A673 (cell line): ENCODE measurements around the gene SLF2. TPM values are rescaled to one million over a fixed set of nuclear protein-coding genes. Genes with fewer than 3 reads are reported as not detected.

Source experiments
- BruUV-seq: library from RNA; stranded (reverse); fragments of 400-500 nt; replicated peaks from 2 replicates; lab custom pipeline; 2021; lab: Mats Ljungman, UMichigan
- CTCF ChIA-PET: fragments of 300-600 bp; sonication (Branson Sonifier 250); formaldehyde crosslinking; loops from one replicate; lab custom pipeline; 2022; ENCODE audit warnings: antibody characterized with exemption; lab: Charles Lee
- POLR2A ChIA-PET: fragments of 300-600 bp; sonication (Branson Sonifier 250); formaldehyde crosslinking; loops from one replicate; lab custom pipeline; 2022; ENCODE audit warnings: antibody characterized with exemption; ENCODE audit not compliant: low non-redundant PET; lab: Charles Lee
- DNase-seq: peaks from one replicate; pipeline ENCODE4 v3.0.0-alpha.2; 2015; ENCODE audit warnings: low spot score
- H3K27ac ChIP-seq: fragments of 200-600 bp; sonication (generic); 2 replicates; pipeline ENCODE4 v1.5.1; 2016; ENCODE audit warnings: mixed run types, low read depth, mild to moderate bottlenecking, mixed read lengths, antibody characterized with exemption, low read length; ENCODE audit not compliant: poor library complexity, severe bottlenecking
- H3K27me3 ChIP-seq: fragments of 200-600 bp; sonication (generic); replicated peaks from 2 replicates; pipeline ENCODE4 v1.6.1; 2017; ENCODE audit warnings: mixed run types, low read depth, mild to moderate bottlenecking, mixed read lengths, antibody characterized with exemption, low read length; ENCODE audit not compliant: insufficient read depth, poor library complexity
- H3K36me3 ChIP-seq: fragments of 200-600 bp; sonication (generic); 2 replicates; pipeline ENCODE4 v1.6.1; 2016; ENCODE audit warnings: mixed run types, mild to moderate bottlenecking, mixed read lengths, antibody characterized with exemption, low read length; ENCODE audit not compliant: insufficient read depth, poor library complexity, severe bottlenecking
- H3K4me1 ChIP-seq: fragments of 200-600 bp; sonication (generic); 2 replicates; pipeline ENCODE4 v1.6.1; 2017; ENCODE audit warnings: mixed run types, mild to moderate bottlenecking, mixed read lengths, antibody characterized with exemption, low read length; ENCODE audit not compliant: insufficient read depth, poor library complexity, severe bottlenecking
- H3K4me3 ChIP-seq: fragments of 200-600 bp; sonication (generic); 2 replicates; pipeline ENCODE4 v1.5.1; 2016; ENCODE audit warnings: low read depth, mixed run types, mild to moderate bottlenecking, mixed read lengths, low read length; ENCODE audit not compliant: poor library complexity, severe bottlenecking
- H3K9me3 ChIP-seq: fragments of 200-600 bp; sonication (generic); 2 replicates; pipeline ENCODE4 v1.6.1; 2016; ENCODE audit warnings: mixed run types, low read depth, mild to moderate bottlenecking, mixed read lengths, antibody characterized with exemption, low read length; ENCODE audit not compliant: poor library complexity, severe bottlenecking
- EZH2 ChIP-seq: fragments of 200-600 bp; sonication (generic); IDR thresholded peaks from 2 replicates; pipeline ENCODE4 v1.6.1; 2017; ENCODE audit warnings: borderline replicate concordance, low read depth, mild to moderate bottlenecking, mixed read lengths, antibody characterized with exemption, low read length; ENCODE audit not compliant: poor library complexity, severe bottlenecking
- intact Hi-C: fragments of 100-400 bp; cut with micrococcal nuclease; formaldehyde crosslinking; loops from one replicate; pipeline ENCODE4 v1.10.0; 2022; ENCODE audit not compliant: unreplicated experiment
- total RNA-seq: library from RNA; stranded (reverse); gene quantifications from 2 replicates; pipeline ENCODE4 v1.2.3, GENCODE V29; 2021
- TF ChIP-seq, protein P1 (sequence below): fragments of 300-800, 200-600 bp; sonication (generic); conservative IDR thresholded peaks from 2 replicates; pipeline ENCODE4 v1.5.1; 2017; ENCODE audit warnings: low read depth, mild to moderate bottlenecking, antibody characterized with exemption, low read length, moderate library complexity, mixed read lengths

Gene SLF2
- total RNA-seq, 1 experiment from 2014 or later: 39.4 TPM

DNA sequence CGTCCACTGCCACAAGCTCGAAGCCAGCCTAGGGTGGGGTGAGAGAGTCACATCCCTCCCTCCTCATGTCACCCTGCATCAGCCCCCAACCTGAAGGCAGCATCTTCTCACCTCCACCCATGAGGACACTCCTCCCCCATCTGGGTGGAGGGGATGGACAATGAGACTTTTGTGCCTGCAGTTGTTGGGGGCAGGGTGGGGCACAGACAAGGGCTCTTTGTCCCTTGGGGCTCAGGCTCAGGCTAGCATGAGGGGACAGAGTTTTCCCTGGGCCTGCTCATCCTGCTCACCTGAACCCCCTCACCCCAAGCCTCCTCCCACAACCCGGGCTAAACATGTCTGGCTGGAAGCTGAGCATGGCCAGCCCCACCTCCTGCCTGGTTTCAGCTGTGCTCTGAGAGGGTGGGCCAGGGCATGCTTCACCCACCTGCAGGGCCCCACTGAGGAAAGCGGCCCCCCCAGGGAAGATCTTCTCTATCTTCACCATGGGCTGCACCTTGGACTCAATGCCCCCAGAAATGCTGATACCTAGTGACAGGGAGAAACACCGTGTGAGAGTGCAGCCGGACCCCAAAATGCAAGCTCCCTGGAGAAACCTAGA is 96.2 kb downstream of the SLF2 start:
- no peaks in the 10 kb centered on the region for H3K9me3 ChIP-seq
- ChIA-PET CTCF (interaction anchor here (1.2 kb wide), 1 partner anchor 11 kb away, joined by 4 read pairs; no protein-coding TSS in a partner anchor), POLR2A (no interaction called here)
- no peak for DNase-seq
- intact Hi-C loops: no loop called here
- peaks cover 29% of the 10 kb centered on the region for H3K36me3 ChIP-seq
- no TSS peak for BruUV-seq
- H3K4me3 ChIP-seq: no peak overlapping the region
- TF ChIP-seq EZH2: no peak
- TF ChIP-seq, protein P1, sequence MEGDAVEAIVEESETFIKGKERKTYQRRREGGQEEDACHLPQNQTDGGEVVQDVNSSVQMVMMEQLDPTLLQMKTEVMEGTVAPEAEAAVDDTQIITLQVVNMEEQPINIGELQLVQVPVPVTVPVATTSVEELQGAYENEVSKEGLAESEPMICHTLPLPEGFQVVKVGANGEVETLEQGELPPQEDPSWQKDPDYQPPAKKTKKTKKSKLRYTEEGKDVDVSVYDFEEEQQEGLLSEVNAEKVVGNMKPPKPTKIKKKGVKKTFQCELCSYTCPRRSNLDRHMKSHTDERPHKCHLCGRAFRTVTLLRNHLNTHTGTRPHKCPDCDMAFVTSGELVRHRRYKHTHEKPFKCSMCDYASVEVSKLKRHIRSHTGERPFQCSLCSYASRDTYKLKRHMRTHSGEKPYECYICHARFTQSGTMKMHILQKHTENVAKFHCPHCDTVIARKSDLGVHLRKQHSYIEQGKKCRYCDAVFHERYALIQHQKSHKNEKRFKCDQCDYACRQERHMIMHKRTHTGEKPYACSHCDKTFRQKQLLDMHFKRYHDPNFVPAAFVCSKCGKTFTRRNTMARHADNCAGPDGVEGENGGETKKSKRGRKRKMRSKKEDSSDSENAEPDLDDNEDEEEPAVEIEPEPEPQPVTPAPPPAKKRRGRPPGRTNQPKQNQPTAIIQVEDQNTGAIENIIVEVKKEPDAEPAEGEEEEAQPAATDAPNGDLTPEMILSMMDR: no peak
- no peak overlapping the region for H3K27ac ChIP-seq
- H3K27me3 ChIP-seq: no peaks in the 10 kb centered on the region
- H3K4me1 ChIP-seq: peaks cover 18% of the 10 kb centered on the region

DNA sequence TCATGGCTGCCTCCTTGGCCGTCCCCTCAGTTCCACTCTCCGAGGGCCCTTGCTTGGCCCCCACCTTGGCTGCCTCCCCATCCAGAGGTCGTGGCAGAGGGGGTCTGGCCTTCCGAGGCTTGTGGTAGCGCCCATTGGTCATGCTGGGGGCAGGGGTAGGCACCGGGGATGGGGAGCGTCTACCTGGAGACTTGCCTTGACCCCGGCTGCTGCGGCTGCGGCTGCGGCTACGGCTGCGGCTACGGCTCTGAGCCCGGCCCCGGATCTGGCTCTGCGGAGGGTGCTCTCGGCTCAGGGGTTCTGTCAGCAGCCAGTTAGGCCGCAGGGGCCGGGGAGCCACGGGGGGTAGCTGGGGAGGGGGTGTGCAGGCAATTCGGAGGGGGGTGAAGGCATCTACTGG is 97.6 kb downstream of the SLF2 start:
- BruUV-seq: no TSS peak
- H3K4me1 ChIP-seq: peaks cover 18% of the 10 kb centered on the region
- H3K9me3 ChIP-seq: no peaks in the 10 kb centered on the region
- CTCF ChIA-PET: interaction anchor here (0.6 to 0.9 kb wide), 2 partner anchors 12 to 18 kb away, joined by 4 to 5 read pairs; no protein-coding TSS in a partner anchor
- no peak overlapping the region for H3K4me3 ChIP-seq
- H3K27ac ChIP-seq: no peak overlapping the region
- intact Hi-C loops: no loop called here
- peaks cover 19% of the 10 kb centered on the region for H3K36me3 ChIP-seq
- no peak for DNase-seq
- H3K27me3 ChIP-seq: no peaks in the 10 kb centered on the region
- POLR2A ChIA-PET: no interaction called here
- no peak for TF ChIP-seq EZH2
- TF ChIP-seq, protein P1: no peak

DNA sequence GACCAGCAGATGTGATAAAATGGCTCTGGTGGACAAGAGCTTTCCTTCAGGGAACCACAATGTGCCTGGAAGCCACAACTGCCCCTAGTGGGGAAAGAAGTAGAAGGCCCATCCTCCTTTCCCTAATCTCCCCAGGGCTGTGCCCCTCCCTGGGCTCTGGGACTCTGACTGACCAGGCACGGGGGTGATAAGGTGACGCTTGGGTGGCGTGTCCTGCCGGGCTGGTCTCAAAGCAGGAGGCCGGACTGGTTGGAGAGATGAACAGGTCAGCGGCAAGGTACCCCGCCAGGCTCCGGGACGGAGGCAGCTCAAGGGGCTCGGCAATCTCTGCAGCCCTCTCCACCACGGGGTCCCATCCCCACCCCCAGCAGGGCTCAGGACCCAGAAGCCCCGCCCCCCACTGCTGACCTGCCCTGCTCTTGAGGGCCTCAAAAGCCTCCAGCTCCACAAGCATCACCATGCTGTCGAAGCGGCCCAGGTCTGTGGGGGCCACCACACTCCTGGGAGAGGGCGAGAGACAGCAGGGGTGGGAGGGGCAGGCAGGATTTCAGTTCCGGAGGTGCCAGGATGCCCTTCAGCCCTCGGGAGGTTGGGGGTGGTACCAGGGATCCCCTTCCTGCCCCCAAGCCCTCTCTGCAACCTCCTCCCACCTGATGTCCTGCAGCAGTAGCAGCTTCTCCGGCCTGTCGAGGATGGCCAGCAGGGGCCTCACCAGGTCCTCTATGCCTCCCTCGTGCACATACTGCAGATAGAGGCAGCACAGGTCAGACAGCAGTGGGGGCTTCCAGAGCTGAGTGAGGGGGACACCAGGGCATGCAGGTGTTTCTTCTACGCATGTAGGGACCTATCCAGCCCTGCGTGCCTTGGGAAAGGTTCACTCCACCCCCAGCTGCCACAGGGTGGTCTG is 99.0 kb downstream of the SLF2 start:
- no peak overlapping the region for H3K4me3 ChIP-seq
- no peaks in the 10 kb centered on the region for H3K9me3 ChIP-seq
- CTCF ChIA-PET: interaction anchor here (0.5 to 1.0 kb wide), 4 partner anchors 14 to 665 kb away, joined by 4 to 8 read pairs (median 6); partner anchors contain the start of gene SCD
- no peak overlapping the region for H3K27ac ChIP-seq
- no TSS peak for BruUV-seq
- H3K4me1 ChIP-seq: peaks cover 18% of the 10 kb centered on the region
- intact Hi-C loops: loop anchor here (2.0 kb wide), 1 partner anchor 449 kb away; no protein-coding TSS in a partner anchor
- DNase-seq: no peak
- peaks cover 7% of the 10 kb centered on the region for H3K36me3 ChIP-seq
- no peak for TF ChIP-seq EZH2
- TF ChIP-seq, protein P1: peak; percentile 46
- POLR2A ChIA-PET: no interaction called here
- no peaks in the 10 kb centered on the region for H3K27me3 ChIP-seq
